Measurements from ENCODE around the gene LGALS14. TPM values are rescaled to one million over a fixed set of nuclear protein-coding genes. Genes with fewer than 3 reads are reported as not detected.

LGALS14 gene
- total RNA-seq, 4 donors from 2014 or later, result not detected

DNA sequence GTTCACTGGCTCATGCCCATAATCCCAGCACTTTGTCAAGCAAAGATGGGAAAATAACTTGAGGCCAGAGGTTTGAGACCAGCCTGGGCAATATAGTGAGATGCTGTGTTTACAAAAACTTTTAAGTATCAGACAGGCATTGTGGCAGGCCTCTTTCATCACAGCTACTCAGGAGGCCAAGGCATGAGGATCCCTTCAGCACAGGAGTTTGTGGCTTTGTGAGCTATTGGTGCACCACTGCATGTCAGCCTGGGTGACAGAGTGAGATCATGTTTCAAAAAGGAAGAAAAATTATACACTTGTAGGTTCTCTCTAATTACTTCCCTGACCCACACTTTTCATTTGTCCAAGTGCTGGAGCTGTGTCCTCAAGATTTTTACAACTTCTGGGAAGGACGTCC lies 11.5 kb upstream of the LGALS14 start:
- no peaks in the 10 kb centered on the region for H3K4me1 ChIP-seq
- H3K4me3 ChIP-seq, result no peak overlapping the region
- intact Hi-C loops (cut with DNase I), result no loop called here
- H3K9me3 ChIP-seq, result peaks cover 0 to 8% (median 0%) of the 10 kb centered on the region in 3 donors
- no peaks in the 10 kb centered on the region for H3K36me3 ChIP-seq
- H3K27ac ChIP-seq, result no peak overlapping the region
- peaks cover 0 to 24% (median 0%) of the 10 kb centered on the region in 4 donors for H3K27me3 ChIP-seq
- DNase-seq, result no peak
- TF ChIP-seq POLR2A (IDR thresholded peaks at IDR 0.05), result no peak
- TF ChIP-seq, protein P1, sequence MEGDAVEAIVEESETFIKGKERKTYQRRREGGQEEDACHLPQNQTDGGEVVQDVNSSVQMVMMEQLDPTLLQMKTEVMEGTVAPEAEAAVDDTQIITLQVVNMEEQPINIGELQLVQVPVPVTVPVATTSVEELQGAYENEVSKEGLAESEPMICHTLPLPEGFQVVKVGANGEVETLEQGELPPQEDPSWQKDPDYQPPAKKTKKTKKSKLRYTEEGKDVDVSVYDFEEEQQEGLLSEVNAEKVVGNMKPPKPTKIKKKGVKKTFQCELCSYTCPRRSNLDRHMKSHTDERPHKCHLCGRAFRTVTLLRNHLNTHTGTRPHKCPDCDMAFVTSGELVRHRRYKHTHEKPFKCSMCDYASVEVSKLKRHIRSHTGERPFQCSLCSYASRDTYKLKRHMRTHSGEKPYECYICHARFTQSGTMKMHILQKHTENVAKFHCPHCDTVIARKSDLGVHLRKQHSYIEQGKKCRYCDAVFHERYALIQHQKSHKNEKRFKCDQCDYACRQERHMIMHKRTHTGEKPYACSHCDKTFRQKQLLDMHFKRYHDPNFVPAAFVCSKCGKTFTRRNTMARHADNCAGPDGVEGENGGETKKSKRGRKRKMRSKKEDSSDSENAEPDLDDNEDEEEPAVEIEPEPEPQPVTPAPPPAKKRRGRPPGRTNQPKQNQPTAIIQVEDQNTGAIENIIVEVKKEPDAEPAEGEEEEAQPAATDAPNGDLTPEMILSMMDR (IDR thresholded peaks at IDR 0.05), result no peak
- 41 to 64% methylated on average over 1 of the region's 1 CpG for WGBS, 2 donors

DNA sequence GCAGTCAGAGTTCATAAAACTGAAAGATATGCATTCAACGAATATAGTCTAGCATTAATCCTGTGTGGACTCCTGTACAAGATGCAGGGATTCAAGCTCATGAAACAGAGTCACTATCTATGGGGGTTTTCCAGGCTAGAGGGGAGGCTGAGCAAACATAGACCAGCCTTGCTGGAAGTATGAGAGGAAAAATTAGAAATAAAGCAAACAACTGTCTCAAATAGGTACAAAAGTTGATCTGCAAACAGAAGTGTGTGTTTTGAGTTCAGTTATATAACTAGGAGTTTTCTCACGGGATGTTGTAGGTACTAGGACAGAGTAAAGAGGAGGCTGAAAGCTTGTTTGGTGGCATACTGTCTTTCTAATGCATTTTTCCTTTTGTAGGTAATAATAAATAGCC lies 8.5 kb upstream of the LGALS14 start:
- peaks cover 0 to 35% (median 0%) of the 10 kb centered on the region in 4 donors for H3K27me3 ChIP-seq
- no peak overlapping the region for H3K4me3 ChIP-seq
- 54 to 64% methylated on average over 2 of the region's 2 CpGs for WGBS, 2 donors
- H3K4me1 ChIP-seq, result no peaks in the 10 kb centered on the region
- H3K27ac ChIP-seq, result no peak overlapping the region
- H3K9me3 ChIP-seq, result no peaks in the 10 kb centered on the region
- no peaks in the 10 kb centered on the region for H3K36me3 ChIP-seq
- no peak for DNase-seq
- TF ChIP-seq POLR2A (IDR thresholded peaks at IDR 0.05), result no peak
- TF ChIP-seq, protein P1 (IDR thresholded peaks at IDR 0.05), result no peak
- intact Hi-C loops (cut with DNase I), result no loop called here

DNA sequence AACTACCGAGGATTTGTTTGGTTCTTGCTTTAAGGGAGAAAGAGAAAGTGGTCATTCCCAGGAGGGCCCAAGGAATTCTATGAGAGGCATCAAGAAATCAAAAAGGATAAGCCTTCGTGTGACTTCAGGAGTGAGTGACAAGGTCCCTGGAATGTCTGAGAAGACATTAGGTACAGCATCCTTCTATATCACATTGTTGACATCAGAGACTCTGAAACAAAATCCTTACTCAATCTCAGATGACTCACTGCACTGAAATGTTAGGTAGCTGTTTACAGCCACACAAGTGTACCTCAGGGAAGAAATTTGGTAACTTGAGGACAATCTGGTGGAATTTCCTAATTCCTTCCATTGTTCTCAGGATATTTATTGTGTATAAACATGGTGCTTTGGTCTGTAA lies 7.9 kb upstream of the LGALS14 start:
- peaks cover 0 to 39% (median 0%) of the 10 kb centered on the region in 4 donors for H3K27me3 ChIP-seq
- no peak for DNase-seq
- H3K4me3 ChIP-seq, result no peak overlapping the region
- intact Hi-C loops (cut with DNase I), result no loop called here
- TF ChIP-seq, protein P1 (IDR thresholded peaks at IDR 0.05), result no peak
- no peak for TF ChIP-seq POLR2A (IDR thresholded peaks at IDR 0.05)
- no peak overlapping the region for H3K27ac ChIP-seq
- H3K9me3 ChIP-seq, result no peaks in the 10 kb centered on the region
- H3K36me3 ChIP-seq, result no peaks in the 10 kb centered on the region
- WGBS, 2 donors, result 51 to 82% methylated on average over 2 of the region's 2 CpGs
- H3K4me1 ChIP-seq, result no peaks in the 10 kb centered on the region

DNA sequence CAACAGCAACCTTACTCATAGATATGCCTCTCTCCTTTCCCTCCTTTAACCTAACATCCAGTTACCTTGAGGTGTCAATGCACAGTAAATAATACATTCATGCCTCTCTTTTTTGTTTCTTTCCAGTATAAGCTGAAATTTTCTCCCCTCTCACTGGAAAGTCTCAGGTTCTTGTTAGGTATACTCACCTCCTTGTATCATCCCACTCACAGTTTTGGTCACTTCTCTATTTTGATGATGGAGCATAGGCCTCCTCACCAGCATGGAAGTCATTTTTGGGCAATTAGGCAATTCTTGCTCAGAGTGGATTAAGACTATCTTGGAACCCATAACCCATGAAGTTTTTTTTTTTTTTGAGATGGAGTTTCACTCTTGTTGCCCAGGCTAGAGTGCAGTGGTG lies 5.7 kb upstream of the LGALS14 start:
- no peak overlapping the region for H3K27ac ChIP-seq
- intact Hi-C loops (cut with DNase I), result no loop called here
- no peak for DNase-seq
- TF ChIP-seq, protein P1 (IDR thresholded peaks at IDR 0.05), result no peak
- TF ChIP-seq POLR2A (IDR thresholded peaks at IDR 0.05), result no peak
- H3K9me3 ChIP-seq, result no peaks in the 10 kb centered on the region
- H3K27me3 ChIP-seq, result peaks cover 0 to 33% (median 0%) of the 10 kb centered on the region in 4 donors
- no peaks in the 10 kb centered on the region for H3K4me1 ChIP-seq
- no peak overlapping the region for H3K4me3 ChIP-seq
- no peaks in the 10 kb centered on the region for H3K36me3 ChIP-seq

DNA sequence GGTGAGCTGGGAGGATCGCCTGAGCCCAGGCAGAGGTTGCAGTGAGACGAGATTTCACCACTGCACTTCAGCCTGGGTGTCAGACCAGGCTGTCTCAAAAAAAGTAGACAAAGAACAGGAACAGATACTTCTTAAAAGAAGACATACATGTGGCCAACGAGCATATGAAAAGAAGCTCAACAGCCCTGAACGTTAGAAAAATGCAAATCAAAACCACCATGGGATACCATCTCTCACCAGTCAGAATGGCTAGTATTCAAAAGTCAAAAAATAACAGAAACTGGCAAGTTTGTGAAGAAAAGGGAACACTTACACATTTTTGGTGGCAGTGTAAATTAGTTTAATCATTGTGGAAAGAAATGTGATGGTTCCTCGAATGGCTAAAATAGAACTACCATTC lies 3.0 kb upstream of the LGALS14 start:
- intact Hi-C loops (cut with DNase I), result no loop called here
- Histone ChIP-seq H3K4me3 (no peak overlapping the region), H3K27me3 (peaks cover 0 to 27% (median 0%) of the 10 kb centered on the region in 4 donors), H3K36me3 (no peaks in the 10 kb centered on the region), H3K9me3 (no peaks in the 10 kb centered on the region), H3K27ac (no peak overlapping the region), H3K4me1 (no peaks in the 10 kb centered on the region)
- DNase-seq, result no peak
- no peak for TF ChIP-seq POLR2A (IDR thresholded peaks at IDR 0.05)
- TF ChIP-seq, protein P1 (IDR thresholded peaks at IDR 0.05), result no peak
- WGBS, 2 donors, result 62 to 72% methylated on average over 5 of the region's 5 CpGs

Data from esophagus squamous epithelium (tissue), 5 donors.